ENCODE measurements around the gene DQX1.

The DQX1 gene

DNA sequence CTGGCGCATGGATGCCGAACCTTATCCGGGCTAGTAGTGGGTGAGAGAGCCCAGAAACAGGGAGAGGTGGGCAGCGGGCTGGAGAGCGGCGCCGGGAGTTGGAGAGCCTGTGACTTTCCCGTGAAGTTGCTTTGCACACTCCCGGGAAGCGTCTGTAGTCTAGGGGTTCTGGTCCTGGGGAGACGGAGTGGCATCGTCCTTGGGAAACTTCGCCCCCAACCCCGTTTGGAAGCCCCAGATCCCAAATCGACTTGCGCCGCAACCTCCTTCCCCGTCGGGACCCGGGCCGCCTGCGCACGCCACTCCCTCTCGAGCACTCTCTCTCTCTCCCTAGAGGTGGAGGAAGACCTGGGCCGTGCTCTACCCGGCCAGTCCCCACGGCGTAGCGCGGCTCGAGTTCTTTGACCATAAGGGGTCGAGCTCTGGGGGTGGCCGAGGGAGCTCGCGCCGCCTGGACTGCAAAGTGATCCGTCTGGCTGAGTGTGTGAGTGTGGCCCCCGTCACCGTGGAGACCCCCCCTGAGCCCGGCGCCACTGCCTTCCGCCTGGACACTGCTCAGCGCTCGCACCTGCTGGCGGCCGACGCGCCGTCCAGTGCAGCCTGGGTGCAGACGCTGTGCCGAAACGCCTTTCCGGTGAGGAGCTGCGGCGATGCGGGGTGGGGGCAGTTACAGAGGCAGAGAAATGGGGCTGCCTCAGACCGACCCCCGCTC is 28.9 kb upstream of the DQX1 start:
- no peak for DNase-seq (ENCODE audit: low read depth)

DNA sequence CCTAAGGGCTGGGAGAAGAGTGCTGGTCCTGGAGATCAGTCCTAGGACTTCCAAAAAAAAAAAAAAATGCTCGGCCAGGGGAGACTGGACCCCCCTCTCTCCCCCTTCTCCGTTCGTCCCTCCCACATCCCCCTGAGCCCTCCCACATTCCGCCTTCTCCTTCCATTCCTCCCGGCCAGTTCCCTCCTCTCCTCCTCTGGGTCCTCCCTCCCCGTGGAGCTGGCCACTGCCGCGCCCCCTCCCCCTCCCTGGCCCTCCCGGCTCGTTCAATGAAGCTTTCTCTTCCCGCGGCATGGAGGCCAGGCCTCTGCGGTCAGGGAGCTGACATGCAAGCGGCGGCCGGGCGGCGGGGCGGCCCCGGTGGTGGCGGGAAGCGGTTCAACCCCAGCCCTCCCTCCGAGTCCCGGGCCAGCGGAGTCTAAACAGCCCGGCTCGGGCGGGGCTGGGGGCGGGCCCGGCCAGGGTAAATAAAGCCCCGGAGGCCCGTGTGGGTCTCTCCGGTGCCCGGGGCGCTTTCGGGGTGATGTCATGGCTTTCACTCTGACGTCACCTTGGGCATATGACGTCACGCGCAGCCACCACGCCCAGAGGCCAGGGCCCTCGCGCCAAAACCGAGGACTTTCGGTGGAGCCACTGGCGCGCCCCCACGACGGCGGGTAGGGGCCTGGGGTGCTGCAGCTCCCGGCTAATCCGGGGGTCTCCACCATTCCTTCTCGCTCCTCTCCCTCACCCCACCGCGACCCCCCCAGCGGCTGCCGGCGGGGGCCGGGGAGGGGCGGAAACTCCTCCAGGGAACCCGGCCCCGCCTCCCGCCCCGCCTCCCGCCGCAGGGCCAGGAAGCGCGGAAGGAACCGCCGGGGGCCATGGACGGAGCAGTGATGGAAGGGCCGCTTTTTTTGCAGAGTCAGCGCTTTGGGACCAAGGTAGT is 28.1 kb upstream of the DQX1 start, which contains the start of the genes DOK1 and LOXL3:
Gene DOK1, plus strand, starts transcription at position 829 of the 928 bp plus-strand sequence. Its CDS starts 35 bp downstream, at position 864.
Gene LOXL3, minus strand, starts transcription at position 51 of the 928 bp plus-strand sequence. CDS start 1,308 bp downstream, outside the sequence.
- DNase-seq (ENCODE audit: low read depth): peak; percentile 72

DNA sequence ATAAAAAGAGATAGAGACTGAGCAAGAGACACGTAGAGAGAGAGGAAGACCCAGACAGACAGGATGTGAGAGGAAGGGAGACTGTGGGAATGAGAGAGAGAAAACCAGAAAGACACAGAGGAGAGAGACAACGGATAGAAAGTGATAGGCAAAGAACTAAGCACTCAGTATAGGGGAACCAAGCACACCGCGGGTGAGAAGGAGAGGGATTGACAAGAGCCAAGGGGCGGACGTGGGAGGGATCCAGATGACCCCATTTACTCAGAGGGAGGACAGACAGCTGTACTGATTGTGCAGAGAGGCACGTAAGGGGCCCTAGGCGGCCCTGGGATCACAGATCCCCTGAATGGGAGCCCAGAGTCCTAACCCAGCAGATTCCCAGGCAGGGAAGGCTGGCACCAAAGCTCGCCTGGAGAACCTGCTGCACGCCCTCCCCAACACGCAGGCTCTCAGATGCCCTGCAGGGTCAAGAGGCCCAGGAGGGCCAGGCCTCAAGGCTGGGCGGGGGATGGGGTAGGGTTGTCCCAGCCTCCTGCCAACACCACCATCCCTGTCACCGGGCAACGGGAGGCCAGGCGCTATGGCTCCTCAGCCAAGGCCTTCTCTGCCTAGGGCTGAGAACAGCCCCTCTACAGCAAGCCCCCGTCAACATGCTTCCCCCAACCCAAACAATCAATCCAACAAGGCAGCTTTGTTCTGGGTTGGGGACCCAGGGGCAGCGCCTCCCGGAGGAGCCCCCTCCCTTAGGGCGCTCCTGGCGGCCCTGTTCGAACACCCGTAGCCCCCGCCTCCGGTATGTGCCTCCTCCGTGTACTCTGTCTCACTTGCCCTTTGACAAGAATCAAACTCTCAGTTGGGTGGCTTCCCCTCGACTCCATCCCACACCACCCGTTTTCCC is 27.1 kb upstream of the DQX1 start:
- DNase-seq (ENCODE audit: low read depth): no peak

DNA sequence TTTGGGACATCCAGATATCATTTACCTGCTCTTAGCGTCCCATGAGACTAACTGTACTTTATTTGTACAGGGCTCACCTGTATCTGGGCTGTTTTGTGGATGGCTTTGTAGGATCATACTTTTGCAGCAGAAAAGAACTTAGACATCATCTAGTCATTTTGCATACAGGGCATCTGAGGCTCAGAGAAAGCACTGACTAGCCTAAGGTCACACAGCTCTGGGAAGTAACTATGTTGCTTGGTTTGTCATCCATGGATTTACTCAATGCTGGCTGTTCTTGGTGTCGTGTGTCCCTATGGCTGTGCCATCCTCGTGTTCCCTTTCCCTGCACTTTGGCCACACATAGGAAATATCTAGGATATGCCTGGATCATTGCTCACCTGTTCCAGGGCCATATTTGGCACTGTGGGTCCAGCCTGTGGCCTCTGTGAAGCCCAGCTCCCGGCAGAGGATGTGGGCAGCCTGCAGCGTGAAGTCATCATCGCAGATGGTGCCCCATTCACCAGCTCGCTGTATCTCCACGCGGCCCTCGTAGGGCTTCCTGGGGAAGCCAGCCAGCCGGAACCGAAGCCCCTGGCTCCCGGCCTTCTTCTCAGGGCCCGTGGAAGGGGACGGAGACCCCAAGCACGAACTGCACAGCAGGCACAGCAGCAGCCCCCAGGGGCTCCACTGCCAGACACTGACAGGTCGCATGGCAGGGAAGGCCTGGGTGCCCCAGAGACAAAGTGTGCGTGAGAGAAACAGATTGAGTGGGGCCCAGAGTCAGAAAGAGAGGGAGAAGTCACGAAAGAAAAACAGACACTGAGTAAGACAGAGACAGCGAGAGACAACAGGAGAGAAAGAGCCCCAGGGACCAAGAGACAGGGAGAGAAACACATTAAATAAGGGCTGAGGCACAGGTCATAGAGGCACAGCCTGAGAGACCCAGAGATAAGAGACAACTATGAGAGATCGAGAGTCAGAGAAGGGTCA is 26.2 kb upstream of the DQX1 start:
- no peak for DNase-seq (ENCODE audit: low read depth)

DNA sequence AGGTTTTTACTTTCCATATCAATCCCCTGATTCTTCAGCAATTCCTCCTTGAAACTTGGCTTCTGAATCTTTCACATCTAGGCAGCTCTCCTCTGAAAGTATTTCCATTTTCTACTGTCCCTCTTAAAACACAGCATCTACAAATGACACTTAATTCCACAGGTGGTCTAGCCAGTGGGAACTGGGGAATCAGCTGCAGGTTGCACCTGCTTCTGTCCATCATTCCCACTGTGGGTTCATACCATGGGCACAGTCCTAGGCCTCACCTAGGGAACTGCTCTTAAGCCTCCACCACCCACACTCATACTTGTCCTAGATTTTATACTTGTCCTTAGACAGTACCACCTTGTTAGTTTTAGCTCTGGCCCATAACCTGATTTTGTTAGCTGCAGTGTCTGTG is 25.5 kb upstream of the DQX1 start:
- no peak for DNase-seq (ENCODE audit: low read depth)

DNA sequence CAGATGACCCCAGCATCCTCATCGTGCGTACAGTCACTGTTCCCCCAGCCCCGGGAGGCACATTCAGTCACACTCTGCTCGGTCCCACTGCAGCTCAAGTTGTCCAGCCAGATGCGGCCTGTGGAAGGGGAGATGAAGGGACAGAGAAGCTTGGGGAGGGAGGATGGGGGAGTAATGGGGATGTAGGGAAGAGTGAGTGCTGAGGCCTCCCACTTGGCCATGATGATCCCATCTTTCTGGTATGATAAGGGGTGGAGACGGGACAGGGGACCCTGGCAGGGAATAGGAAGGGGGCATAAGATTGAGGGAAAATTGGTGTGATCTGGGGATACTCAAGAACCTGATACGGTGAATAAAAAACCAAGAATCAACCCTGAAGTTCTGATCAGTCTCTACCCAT is 24.2 kb upstream of the DQX1 start:
- no peak for DNase-seq (ENCODE audit: low read depth)

DNA sequence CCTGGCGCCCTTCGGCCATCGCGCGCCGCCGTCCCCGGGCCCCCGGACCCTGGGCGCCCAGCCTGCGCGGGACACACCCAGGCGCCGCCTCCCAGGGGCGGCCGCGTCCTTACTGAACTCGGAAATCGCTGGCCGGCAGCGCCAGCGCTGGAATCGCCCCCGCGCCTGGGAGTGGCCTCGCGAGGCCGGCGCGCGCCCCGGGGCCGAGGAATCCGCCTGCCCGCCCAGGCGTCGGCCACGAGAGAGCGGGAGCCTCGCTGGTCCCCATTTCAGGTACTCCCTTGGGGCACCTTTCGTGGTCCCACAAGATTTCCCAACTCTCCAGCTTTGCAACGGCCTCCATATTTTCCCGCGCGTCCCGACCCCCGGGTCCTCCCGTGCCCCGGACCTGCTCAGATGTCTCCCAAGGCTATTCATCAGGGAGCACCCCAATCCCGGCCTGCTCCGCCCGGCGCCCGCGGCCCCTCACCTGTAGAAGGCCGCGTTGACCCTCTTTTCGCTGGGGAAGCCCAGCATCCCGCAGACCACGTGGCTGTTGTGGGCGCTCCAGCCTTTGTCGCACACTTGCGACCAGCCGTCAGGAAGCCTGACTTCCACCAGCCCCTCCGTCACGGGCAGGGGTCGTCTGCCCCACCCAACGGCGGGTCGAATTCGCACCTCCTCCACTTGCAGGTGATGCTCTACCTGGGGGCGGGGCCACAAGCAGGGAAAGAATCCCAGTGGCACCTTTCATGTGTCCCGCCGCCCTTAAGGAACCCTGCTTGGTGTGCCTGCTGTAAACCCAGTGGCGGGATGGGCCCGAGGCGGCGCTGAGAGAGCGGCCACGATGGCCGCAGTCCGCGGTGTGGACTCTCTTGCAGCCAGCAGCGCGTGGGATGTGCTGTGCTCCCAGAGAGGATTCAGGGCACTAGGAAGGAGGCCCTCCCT is 23.1 kb upstream of the DQX1 start:
- no peak for DNase-seq (ENCODE audit: low read depth)

DNA sequence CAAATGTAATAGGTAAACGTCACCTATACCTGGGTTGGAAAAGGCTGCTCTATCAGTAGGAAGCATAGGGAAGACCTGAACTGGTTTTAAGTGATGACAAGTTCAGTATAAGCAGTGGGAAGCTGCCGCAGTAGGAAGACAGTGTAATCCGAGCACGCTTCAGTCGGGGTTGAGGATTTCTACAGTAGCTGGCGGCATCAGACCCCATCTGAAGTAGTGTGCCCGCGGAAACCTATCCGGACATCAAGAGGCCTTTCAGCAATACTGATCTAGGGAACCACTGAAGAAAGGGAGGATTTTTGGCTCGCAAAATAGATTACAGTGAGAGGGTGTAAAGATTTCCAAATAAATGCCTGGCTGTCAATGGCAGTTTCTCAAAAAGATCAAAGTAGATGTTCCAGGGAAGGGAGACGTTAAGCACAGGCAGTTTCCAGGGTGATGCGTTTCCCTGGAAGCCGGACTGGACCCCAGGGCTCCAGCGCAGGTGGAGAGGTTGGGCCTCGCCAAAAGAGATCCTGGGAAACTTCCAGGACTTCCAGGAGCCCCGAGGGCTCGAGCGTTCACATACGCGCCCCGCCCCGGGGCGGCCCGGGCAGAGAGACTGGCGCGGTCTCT is 22.4 kb upstream of the DQX1 start:
- no peak for DNase-seq (ENCODE audit: low read depth)

DNA sequence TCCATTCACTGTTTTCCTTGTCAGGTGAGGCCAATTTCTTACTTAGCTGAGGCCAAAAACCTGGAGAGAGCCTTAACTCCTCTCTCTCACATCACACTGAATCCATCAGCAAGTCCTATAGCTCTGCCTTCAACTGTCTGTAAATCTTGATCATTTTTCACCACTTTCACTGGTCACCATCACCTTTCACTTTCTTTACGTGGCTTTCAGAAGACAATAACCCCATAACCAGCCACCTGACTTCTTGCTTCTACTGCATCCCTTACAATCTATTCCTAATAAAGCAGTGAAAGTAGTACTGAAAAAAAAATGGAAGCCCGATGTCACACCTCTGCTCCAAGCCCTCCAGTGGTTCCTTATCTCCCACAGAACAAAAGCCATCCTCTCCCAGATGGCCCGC is 20.0 kb upstream of the DQX1 start:
- DNase-seq (ENCODE audit: low read depth): no peak

DNA sequence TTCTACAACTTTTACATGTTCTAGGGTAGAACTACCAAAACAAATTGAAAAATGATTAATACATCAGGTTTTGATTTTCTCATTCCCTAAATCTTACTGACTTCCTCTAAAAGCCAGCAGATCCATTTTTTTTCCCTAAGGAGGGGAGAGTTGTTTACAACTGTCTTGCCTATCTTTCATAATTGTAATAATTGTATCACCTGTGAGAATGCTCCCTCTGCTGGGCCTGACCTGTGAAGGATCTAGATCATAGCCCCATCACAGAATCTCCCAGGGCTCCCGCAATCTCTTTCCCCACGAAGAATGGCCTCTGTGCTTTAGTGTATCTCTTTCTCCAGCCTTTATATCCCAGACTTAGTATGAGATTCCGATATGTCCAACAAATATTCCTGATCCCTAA is 18.6 kb upstream of the DQX1 start:
- DNase-seq (ENCODE audit: low read depth): no peak

DNA sequence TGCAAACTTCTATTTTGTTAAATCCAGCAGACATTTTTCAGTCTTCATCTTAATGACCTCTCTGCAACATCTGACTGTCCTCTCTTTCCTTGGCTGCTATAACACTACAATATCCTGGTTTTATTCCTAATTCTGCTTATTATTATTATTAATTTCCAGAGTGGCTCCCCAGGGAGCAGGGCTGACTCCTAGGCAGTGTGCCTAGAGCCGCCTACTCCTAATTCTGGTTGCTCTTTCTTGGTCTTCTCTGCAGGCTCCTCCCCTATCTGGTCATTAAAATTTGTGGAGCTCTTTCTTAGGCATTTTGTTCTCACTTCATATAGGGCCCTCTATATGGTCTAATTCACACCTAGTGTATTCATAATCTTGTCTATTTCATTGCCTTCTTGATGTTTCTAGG is 16.9 kb upstream of the DQX1 start:
- no peak for DNase-seq (ENCODE audit: low read depth)

DNA sequence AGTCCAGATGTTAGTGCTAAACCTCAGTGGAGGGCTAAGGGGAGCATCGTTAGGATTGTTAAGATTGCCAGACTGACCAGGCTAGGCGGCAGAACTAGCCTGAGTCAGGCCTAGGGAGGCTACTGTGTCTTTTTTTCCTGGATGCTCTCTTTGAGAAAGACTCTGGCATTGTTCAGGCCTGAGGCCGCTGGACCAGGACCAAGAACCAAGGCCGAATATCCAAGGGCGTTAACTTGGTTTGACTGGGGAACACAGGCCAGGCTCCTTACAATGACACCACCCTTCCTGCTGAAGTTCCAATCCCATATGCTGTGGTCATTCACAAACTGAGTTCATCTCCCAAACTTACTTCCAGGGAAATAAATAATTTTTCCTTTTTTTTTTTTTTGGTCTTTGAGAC is 14.3 kb upstream of the DQX1 start:
- no peak for DNase-seq (ENCODE audit: low read depth)

DNA sequence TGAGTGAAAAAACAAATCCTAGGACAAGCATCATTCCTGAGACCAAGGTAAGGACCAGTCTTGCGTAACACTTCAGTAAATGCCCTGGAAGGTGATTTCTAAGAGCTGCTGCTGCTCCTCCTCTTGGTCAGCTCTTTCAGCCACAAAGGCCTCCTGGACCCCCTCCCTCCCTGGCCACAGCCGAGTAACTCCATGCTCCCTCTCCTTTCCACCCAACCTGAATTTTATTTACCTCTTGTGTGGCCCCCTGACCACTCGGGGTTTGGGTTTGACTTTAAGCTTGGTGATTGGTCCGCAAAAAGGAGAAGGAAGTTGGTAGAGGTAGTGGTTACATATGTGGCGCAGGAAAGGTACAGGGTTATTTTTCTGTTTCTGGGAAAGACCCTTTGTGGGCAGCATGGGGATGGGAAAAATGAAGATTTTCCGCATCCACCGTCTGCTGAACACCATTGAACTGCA is 12.9 kb upstream of the DQX1 start:
- no peak for DNase-seq (ENCODE audit: low read depth)

DNA sequence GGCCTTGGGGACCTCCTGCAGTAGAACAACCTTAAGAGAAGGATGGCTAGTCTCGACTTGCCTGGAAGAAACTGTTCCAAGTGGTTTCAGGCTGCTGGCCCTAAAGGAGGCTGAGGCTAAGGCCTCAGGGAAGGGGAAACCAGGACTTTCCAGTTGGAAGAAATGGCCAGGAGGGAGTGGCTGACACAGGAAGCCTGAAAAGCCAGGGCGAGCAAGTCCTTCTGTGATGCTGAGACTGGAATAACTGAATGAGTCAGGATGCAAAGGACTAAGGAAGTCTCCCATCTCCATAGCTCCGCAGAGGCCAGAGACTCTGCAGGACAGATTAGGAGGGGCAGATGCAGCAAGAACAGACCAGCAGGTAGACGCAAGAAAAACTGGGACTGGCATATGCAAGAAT is 11.1 kb upstream of the DQX1 start:
- no peak for DNase-seq (ENCODE audit: low read depth)

DNA sequence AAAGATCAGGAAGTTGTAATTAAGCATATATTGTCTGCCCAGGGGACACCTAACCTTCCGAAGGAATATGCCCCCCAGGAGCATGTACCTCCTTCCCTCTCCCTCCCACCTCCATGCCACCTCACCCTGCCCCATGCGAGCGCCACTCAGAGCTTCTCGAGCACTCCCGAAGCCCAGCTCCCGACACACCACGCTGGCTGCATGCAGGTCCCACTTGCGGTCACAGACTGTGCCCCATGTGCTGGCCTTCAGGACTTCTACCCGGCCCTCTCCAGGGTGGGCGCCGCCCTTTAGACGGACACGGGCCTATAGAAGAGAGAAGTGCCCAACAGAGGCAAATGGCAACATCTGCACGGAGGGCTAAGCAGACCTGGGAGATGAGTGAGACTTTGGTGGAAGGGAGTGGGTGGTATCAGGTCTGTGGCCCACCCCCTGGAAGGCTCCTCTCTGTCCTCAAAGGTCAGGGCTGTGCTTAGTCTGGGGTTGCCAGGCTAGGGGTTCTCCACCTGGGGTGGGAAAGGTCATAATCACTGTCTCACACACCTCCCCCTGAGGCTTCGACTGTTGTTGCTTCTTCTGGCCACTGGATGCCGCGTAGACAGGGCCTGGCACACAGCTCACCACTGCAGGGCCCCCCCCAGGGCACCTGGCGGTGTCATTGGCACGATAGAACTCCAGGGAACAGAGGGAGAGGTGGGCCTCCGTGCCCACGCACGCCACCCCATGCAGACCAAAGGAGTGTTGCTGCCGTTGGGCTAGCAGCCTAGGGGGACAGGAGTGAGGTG is 10.3 kb upstream of the DQX1 start:
- DNase-seq (ENCODE audit: low read depth): no peak

DNA sequence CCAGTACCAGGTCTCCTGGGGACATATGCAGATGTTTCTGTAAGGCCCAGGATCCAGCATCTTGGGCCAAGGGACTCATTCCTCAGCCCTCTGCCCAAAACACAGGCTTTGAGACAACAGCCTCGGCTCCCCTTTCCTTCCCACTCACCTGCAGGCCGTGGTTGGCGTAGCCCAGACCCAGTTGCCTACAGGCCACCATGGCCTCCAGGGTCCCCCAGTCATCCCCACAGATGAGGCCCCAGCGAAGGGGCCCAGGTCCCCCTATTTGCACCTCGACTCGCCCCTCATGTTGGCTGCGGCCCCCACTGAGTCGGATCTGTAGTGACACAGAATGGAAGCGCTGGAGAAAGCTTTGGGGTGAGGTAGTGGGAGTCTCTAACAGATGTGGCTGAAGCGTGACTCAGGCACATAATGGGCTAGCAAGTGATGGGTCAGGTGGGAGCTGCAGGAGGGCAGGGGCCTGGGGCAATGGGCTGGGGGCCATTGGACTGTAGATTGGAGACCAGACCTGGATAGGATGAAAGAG is 9.5 kb upstream of the DQX1 start:
- DNase-seq (ENCODE audit: low read depth): no peak

DNA sequence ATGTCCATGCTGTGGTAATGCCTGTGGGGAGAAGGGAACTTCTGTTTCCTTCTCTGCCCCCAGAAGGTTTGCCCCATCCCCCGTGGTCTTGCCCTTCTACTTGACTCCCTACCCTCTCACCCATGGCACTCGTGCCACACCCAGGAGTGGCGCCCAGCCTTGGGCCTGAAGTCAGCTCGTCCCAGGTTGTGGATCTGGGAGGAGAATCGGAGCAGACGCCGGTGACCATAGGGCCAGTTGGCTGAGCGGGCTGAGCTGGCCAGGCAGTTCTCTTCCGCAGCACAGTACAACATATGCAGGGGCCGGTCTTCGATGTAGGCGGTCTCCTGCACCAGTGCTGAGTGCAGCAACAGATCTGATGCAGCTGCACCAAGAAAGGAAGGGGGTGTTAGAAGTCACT is 8.4 kb upstream of the DQX1 start:
- DNase-seq (ENCODE audit: low read depth): no peak

DNA sequence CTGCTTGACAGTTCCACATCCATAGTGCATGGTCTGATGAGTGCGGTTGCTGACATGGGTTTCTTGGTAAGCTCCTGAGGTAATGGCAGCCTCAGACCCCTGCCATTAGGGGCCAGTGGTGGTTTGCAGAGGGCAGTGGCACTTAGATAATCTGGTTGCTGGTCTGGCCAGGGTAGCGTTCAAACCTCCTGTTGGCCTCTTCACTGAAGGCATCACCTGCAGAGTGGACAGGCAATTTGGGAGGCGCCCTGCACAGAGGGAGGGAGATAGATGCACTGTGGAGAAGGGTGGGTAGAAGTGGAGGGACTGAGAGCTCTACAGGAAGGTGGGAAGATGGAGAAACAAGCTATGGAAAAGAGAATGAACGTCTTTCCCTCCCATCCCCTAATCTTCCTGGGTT is 7.4 kb upstream of the DQX1 start:
- DNase-seq (ENCODE audit: low read depth): no peak

Measured in GM04504 (cell line).